Naive thymus-derived CD8-positive, alpha-beta T cell (primary cell): ENCODE data around the gene PRR22. TPM values are rescaled to one million over a fixed set of nuclear protein-coding genes. Genes with fewer than 3 reads are reported as not detected.
"Not testable (repeated sequence)": the region's sequence is repeated elsewhere in the genome, so short reads cannot be mapped to it uniquely, and the experiment has no call there.

Experiments used
- ATAC-seq, 2 donors: fragments of 150-1000 bp; cut with Tn5 transposase in 1 of 2; sonication (Bioruptor Pico), chemical (Tn5 transposase) in 1 of 2; 1 replicate in 1 of 2; 2 replicates in 1 of 2; pipeline ENCODE4 v1.10.0; 2021; ENCODE audit warnings: mild to moderate bottlenecking in 2 of 2, moderate library complexity in 2 of 2
- POLR2A ChIA-PET: fragments of 350-600 bp; sonication (Branson Sonifier 250); formaldehyde crosslinking; loops from one replicate; lab custom pipeline; 2021; ENCODE audit warnings: antibody characterized with exemption; lab: Charles Lee
- DNase-seq, 10 donors: peaks; one replicate each; pipeline versions ENCODE4 v3.0.0 to v3.0.0-alpha.2; 2020 to 2022
- H3K27ac Mint-ChIP-seq, 10 donors: one replicate each; pipeline ENCODE4 v1.8.0; 2020 to 2022; ENCODE audit warnings: mild to moderate bottlenecking in 10 of 10, mixed read lengths in 10 of 10, moderate library complexity in 4 of 10, inconsistent platforms in 1 of 10
- H3K27me3 Mint-ChIP-seq, 5 donors: one replicate each; pipeline ENCODE4 v1.8.0; 2021 to 2022; ENCODE audit warnings: mixed read lengths in 5 of 5
- H3K36me3 Mint-ChIP-seq, 3 donors: one replicate each; pipeline ENCODE4 v1.8.0; 2020 to 2022; ENCODE audit warnings: mixed read lengths in 3 of 3, mild to moderate bottlenecking in 2 of 3, inconsistent platforms in 1 of 3
- H3K4me1 Mint-ChIP-seq, 4 donors: one replicate each; pipeline ENCODE4 v1.8.0; 2021 to 2022; ENCODE audit warnings: mixed read lengths in 4 of 4
- H3K4me3 Mint-ChIP-seq, 10 donors: one replicate each; pipeline ENCODE4 v1.8.0; 2020 to 2022; ENCODE audit warnings: mild to moderate bottlenecking in 10 of 10, mixed read lengths in 10 of 10, moderate library complexity in 6 of 10, inconsistent platforms in 1 of 10
- H3K9me3 Mint-ChIP-seq, 9 donors: one replicate each; pipeline ENCODE4 v1.8.0; 2020 to 2022; ENCODE audit warnings: mixed read lengths in 9 of 9, mild to moderate bottlenecking in 3 of 9, inconsistent platforms in 1 of 9, moderate library complexity in 1 of 9
- polyA plus RNA-seq, 3 donors: library from polyadenylated mRNA; unstranded; fragments of 300-500 nt; fragmentation: Illumina TruSeq; gene quantifications; one replicate each; pipeline ENCODE4 v1.2.3, GENCODE V29; 2021
- total RNA-seq, 8 experiments: library from RNA in 2 of 8; stranded (reverse) in 2 of 8; gene quantifications; one replicate each; pipeline ENCODE4 v1.2.3 and lab custom pipeline; 2021 to 2026

PRR22 gene
- total and polyA plus RNA-seq, 5 experiments from 2014 or later: 8.9 to 10.0 TPM; not detected in 3

GRCh38 chr19:5786593-5787408, 2.3 kb upstream of the PRR22 start:
- peaks cover 4 to 43% (median 13%) of the 10 kb centered on the region in 3 donors for H3K36me3 Mint-ChIP-seq
- peaks cover 0 to 3% (median 0%) of the 10 kb centered on the region in 9 donors for H3K9me3 Mint-ChIP-seq
- peaks cover 13 to 21% (median 16%) of the 10 kb centered on the region in 4 donors for H3K4me1 Mint-ChIP-seq
- no peak for ATAC-seq
- POLR2A ChIA-PET: no interaction called here
- H3K27ac Mint-ChIP-seq: peak overlapping the region in 1 of 10 donors; percentile 27
- no peak overlapping the region for H3K4me3 Mint-ChIP-seq
- H3K27me3 Mint-ChIP-seq: peaks cover 0 to 2% (median 0%) of the 10 kb centered on the region in 5 donors
- DNase-seq: no peak

- Mint-ChIP-seq H3K36me3 (peaks cover 3 to 39% (median 10%) of the 10 kb centered on the region in 3 donors), H3K27ac (no peak overlapping the region)
Observed at GRCh38 chr19:5785423-5785822, 877 bp upstream of the PRR22 start.

GRCh38 chr19:5782945-5783919, 1.3 kb downstream of the PRR22 start:
- Mint-ChIP-seq H3K4me3 (no peak overlapping the region), H3K27ac (peak overlapping the region in 1 of 10 donors; percentile 53), H3K9me3 (no peaks in the 10 kb centered on the region), H3K36me3 (peaks cover 0 to 22% (median 5%) of the 10 kb centered on the region in 3 donors), H3K27me3 (no peaks in the 10 kb centered on the region), H3K4me1 (peaks cover 2% of the 10 kb centered on the region in 4 donors)
- POLR2A ChIA-PET: interaction anchor here (1.6 kb wide), 1 partner anchor 63 kb away, joined by 4 read pairs; the partner anchor contains the start of genes CATSPERD and LONP1
- DNase-seq (no peak), ATAC-seq (peak; percentile 9 to 12)

More at GRCh38 chr19:5785423-5785822, 877 bp upstream of the PRR22 start:
- Mint-ChIP-seq H3K4me1 (peaks cover 8 to 13% (median 9%) of the 10 kb centered on the region in 4 donors), H3K9me3 (peaks cover 0 to 1% (median 0%) of the 10 kb centered on the region in 9 donors), H3K27me3 (no peaks in the 10 kb centered on the region), H3K4me3 (no peak overlapping the region)
- no peak for ATAC-seq
- DNase-seq: no peak
- POLR2A ChIA-PET: no interaction called here

GRCh38 chr19:5782322-5782721, 2.2 kb downstream of the PRR22 start:
- H3K4me1 Mint-ChIP-seq: peaks cover 0 to 2% (median 0%) of the 10 kb centered on the region in 4 donors

GRCh38 chr19:5780916-5781315, 3.6 kb downstream of the PRR22 start:
- not testable (repeated sequence) for H3K9me3 Mint-ChIP-seq, ATAC-seq, H3K4me1 Mint-ChIP-seq, H3K27me3 Mint-ChIP-seq, H3K4me3 Mint-ChIP-seq, H3K36me3 Mint-ChIP-seq, DNase-seq, H3K27ac Mint-ChIP-seq
- POLR2A ChIA-PET: interaction anchor here (0.6 kb wide), 1 partner anchor 1677 kb away, joined by 3 read pairs; no protein-coding TSS in a partner anchor

More at GRCh38 chr19:5782322-5782721, 2.2 kb downstream of the PRR22 start:
- Mint-ChIP-seq H3K27ac (no peak overlapping the region), H3K27me3 (no peaks in the 10 kb centered on the region), H3K36me3 (peaks cover 0 to 17% (median 5%) of the 10 kb centered on the region in 3 donors), H3K4me3 (no peak overlapping the region), H3K9me3 (no peaks in the 10 kb centered on the region)
- POLR2A ChIA-PET: interaction anchor here (1.6 kb wide), 1 partner anchor 62 kb away, joined by 4 read pairs; the partner anchor contains the start of genes CATSPERD and LONP1
- no peak for ATAC-seq
- DNase-seq: no peak

GRCh38 chr19:5778402-5778801, 6.1 kb downstream of the PRR22 start:
- H3K4me3 Mint-ChIP-seq: no peak overlapping the region
- ATAC-seq (no peak), DNase-seq (no peak)
- no peaks in the 10 kb centered on the region for H3K36me3 Mint-ChIP-seq
- H3K9me3 Mint-ChIP-seq: no peaks in the 10 kb centered on the region
- peak overlapping the region in 1 of 10 donors; percentile 31 for H3K27ac Mint-ChIP-seq
- H3K27me3 Mint-ChIP-seq: peaks cover 0 to 2% (median 0%) of the 10 kb centered on the region in 5 donors
- H3K4me1 Mint-ChIP-seq: no peaks in the 10 kb centered on the region
- POLR2A ChIA-PET: no interaction called here

- POLR2A ChIA-PET: no interaction called here
- no peak for ATAC-seq
- Mint-ChIP-seq H3K4me1 (no peaks in the 10 kb centered on the region), H3K36me3 (no peaks in the 10 kb centered on the region), H3K27ac (peak overlapping the region in 1 of 10 donors; percentile 14), H3K4me3 (no peak overlapping the region), H3K9me3 (no peaks in the 10 kb centered on the region), H3K27me3 (peaks cover 0 to 2% (median 0%) of the 10 kb centered on the region in 5 donors)
- DNase-seq: no peak
Observed at GRCh38 chr19:5775668-5776309, 8.8 kb downstream of the PRR22 start.

GRCh38 chr19:5774921-5775320, 9.6 kb downstream of the PRR22 start:
- Mint-ChIP-seq H3K27ac (no peak overlapping the region), H3K36me3 (no peaks in the 10 kb centered on the region), H3K4me3 (no peak overlapping the region), H3K27me3 (peaks cover 0 to 2% (median 0%) of the 10 kb centered on the region in 5 donors), H3K4me1 (no peaks in the 10 kb centered on the region), H3K9me3 (no peaks in the 10 kb centered on the region)
- ATAC-seq (no peak), DNase-seq (no peak)
- POLR2A ChIA-PET: no interaction called here

- DNase-seq (no peak), ATAC-seq (no peak)
- H3K36me3 Mint-ChIP-seq: no peaks in the 10 kb centered on the region
- POLR2A ChIA-PET: no interaction called here
- H3K27me3 Mint-ChIP-seq: peaks cover 0 to 2% (median 0%) of the 10 kb centered on the region in 5 donors
- H3K27ac Mint-ChIP-seq: peak overlapping the region in 1 of 10 donors; percentile 53
- no peak overlapping the region for H3K4me3 Mint-ChIP-seq
- H3K9me3 Mint-ChIP-seq: no peaks in the 10 kb centered on the region
- H3K4me1 Mint-ChIP-seq: no peaks in the 10 kb centered on the region
Observed at GRCh38 chr19:5773276-5773675, 11.3 kb downstream of the PRR22 start.

GRCh38 chr19:5772416-5772815, 12.1 kb downstream of the PRR22 start:
- Mint-ChIP-seq H3K4me1 (no peaks in the 10 kb centered on the region), H3K27me3 (peaks cover 0 to 2% (median 0%) of the 10 kb centered on the region in 5 donors), H3K27ac (no peak overlapping the region), H3K36me3 (no peaks in the 10 kb centered on the region), H3K9me3 (no peaks in the 10 kb centered on the region), H3K4me3 (no peak overlapping the region)
- DNase-seq (no peak), ATAC-seq (no peak)
- POLR2A ChIA-PET: interaction anchor here (0.6 kb wide), 1 partner anchor 55 kb away, joined by 3 read pairs; no protein-coding TSS in a partner anchor

GRCh38 chr19:5767949-5768348, 16.6 kb downstream of the PRR22 start:
- no peaks in the 10 kb centered on the region for H3K36me3 Mint-ChIP-seq
- peaks cover 0 to 2% (median 0%) of the 10 kb centered on the region in 9 donors for H3K9me3 Mint-ChIP-seq
- POLR2A ChIA-PET: interaction anchor here (0.6 kb wide), 1 partner anchor 706 kb away, joined by 4 read pairs; no protein-coding TSS in a partner anchor
- no peaks in the 10 kb centered on the region for H3K4me1 Mint-ChIP-seq
- no peak overlapping the region for H3K4me3 Mint-ChIP-seq
- no peak for ATAC-seq
- peaks cover 0 to under 1% (median 0%) of the 10 kb centered on the region in 5 donors for H3K27me3 Mint-ChIP-seq
- H3K27ac Mint-ChIP-seq: no peak overlapping the region
- DNase-seq: no peak

GRCh38 chr19:5765220-5765619, 19.3 kb downstream of the PRR22 start:
- POLR2A ChIA-PET: interaction anchor here (0.5 kb wide), 1 partner anchor 1098 kb away, joined by 3 read pairs; no protein-coding TSS in a partner anchor
- no peaks in the 10 kb centered on the region for H3K36me3 Mint-ChIP-seq

More at GRCh38 chr19:5765220-5765619, 19.3 kb downstream of the PRR22 start:
- no peaks in the 10 kb centered on the region for H3K4me1 Mint-ChIP-seq
- peaks cover 0 to 12% (median 0%) of the 10 kb centered on the region in 9 donors for H3K9me3 Mint-ChIP-seq
- H3K27ac Mint-ChIP-seq: no peak overlapping the region
- DNase-seq (no peak), ATAC-seq (no peak)
- peaks cover 0 to 5% (median 1%) of the 10 kb centered on the region in 5 donors for H3K27me3 Mint-ChIP-seq
- H3K4me3 Mint-ChIP-seq: no peak overlapping the region
